ENCODE results near the gene FGF12. TPM values are rescaled to one million over a fixed set of nuclear protein-coding genes. Genes with fewer than 3 reads are reported as not detected.

FGF12 gene
- total RNA-seq, 4 donors from 2014 or later, result 0.94 to 15.9 (median 15.1) TPM

DNA sequence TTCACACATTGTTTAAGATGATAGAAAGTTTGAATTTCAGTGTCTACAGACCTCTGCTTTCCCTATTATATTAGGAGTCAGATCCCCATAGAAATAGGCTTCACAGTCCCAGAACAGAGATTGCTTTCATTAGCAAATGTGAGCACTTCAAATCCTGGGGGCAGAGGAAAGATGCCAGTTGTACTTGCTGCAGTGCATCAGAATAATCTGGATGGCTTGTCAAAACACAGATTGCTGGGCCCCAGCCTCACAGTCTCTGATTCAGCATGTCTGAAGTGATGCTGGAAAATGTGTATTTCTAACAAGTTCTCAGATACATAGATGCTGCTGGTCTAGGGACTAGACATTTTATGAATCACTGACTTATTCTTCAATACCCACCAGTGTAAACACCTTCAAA lies 375.2 kb downstream of the FGF12 start:
- Histone ChIP-seq H3K27ac (peak overlapping the region in 1 of 4 donors; percentile 62), H3K4me1 (peaks cover 0 to 21% (median 5%) of the 10 kb centered on the region in 3 donors), H3K27me3 (no peaks in the 10 kb centered on the region), H3K4me3 (no peak overlapping the region), H3K9me3 (no peaks in the 10 kb centered on the region), H3K36me3 (no peaks in the 10 kb centered on the region)
- TF ChIP-seq POLR2AphosphoS5 (IDR thresholded peaks at IDR 0.05), result no peak
- TF ChIP-seq POLR2A (IDR thresholded peaks at IDR 0.05), result no peak
- TF ChIP-seq EP300 (IDR thresholded peaks at IDR 0.05), result no peak
- no peak for TF ChIP-seq CTCF (IDR thresholded peaks at IDR 0.05)
- ATAC-seq, result no peak

GRCh38 chr3:192351441-192351840 lies 375.9 kb downstream of the FGF12 start:
- Histone ChIP-seq H3K27me3 (no peaks in the 10 kb centered on the region), H3K36me3 (no peaks in the 10 kb centered on the region), H3K4me1 (peaks cover 0 to 21% (median 5%) of the 10 kb centered on the region in 3 donors), H3K27ac (peak overlapping the region; percentile 17 to 62 (median 44)), H3K9me3 (no peaks in the 10 kb centered on the region), H3K4me3 (peak overlapping the region in 1 of 2 donors; percentile 18)
- peak; percentile 28 for ATAC-seq
- 40 to 59% methylated on average over 3 of the region's 3 CpGs for WGBS, 2 donors (ENCODE audit: low coverage in 1 of 2)
- TF ChIP-seq CTCF (IDR thresholded peaks at IDR 0.05), result no peak
- TF ChIP-seq POLR2A (IDR thresholded peaks at IDR 0.05), result no peak

DNA sequence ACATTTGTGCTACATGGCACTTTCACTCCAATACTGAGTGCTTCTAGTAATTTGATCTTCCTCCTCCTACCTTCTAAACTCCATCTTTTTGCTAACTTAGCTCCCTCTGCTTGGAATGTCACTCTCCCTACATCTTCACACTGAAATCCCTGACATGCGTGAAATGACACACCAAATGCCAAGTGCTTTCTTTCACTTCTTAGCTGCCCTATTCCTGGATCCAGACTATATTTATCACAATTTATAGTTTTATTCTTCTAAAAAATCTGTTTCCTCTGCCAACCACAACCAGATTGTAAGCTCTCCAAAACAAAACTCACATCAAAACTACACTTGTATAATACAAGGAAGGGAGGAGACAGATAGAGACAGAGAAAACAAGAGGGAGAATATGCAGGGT lies 387.3 kb downstream of the FGF12 start:
- Histone ChIP-seq H3K36me3 (no peaks in the 10 kb centered on the region), H3K4me3 (no peak overlapping the region), H3K4me1 (no peaks in the 10 kb centered on the region), H3K27me3 (no peaks in the 10 kb centered on the region), H3K27ac (no peak overlapping the region), H3K9me3 (no peaks in the 10 kb centered on the region)
- ATAC-seq, result no peak
- no peak for TF ChIP-seq CTCF (IDR thresholded peaks at IDR 0.05)
- no peak for TF ChIP-seq POLR2AphosphoS5 (IDR thresholded peaks at IDR 0.05)
- WGBS, 2 donors (ENCODE audit: low coverage in 1 of 2), result 50 to 80% methylated on average over 1 of the region's 1 CpG

GRCh38 chr3:192339214-192339613 lies 388.1 kb downstream of the FGF12 start:
- H3K9me3 ChIP-seq, result no peaks in the 10 kb centered on the region
- H3K4me3 ChIP-seq, result no peak overlapping the region
- 64 to 100% methylated on average over 1 to 2 of the region's 2 CpGs for WGBS, 2 donors (ENCODE audit: low coverage in 1 of 2)
- TF ChIP-seq POLR2A (IDR thresholded peaks at IDR 0.05), result no peak
- no peak for TF ChIP-seq EP300 (IDR thresholded peaks at IDR 0.05)
- TF ChIP-seq POLR2AphosphoS5 (IDR thresholded peaks at IDR 0.05), result no peak
- no peak for TF ChIP-seq CTCF (IDR thresholded peaks at IDR 0.05)
- no peaks in the 10 kb centered on the region for H3K27me3 ChIP-seq
- no peak for ATAC-seq
- no peak overlapping the region for H3K27ac ChIP-seq
- H3K36me3 ChIP-seq, result no peaks in the 10 kb centered on the region
- no peaks in the 10 kb centered on the region for H3K4me1 ChIP-seq

GRCh38 chr3:192336286-192336685 lies 391.1 kb downstream of the FGF12 start:
- ATAC-seq, result no peak
- Histone ChIP-seq H3K27ac (no peak overlapping the region), H3K4me1 (no peaks in the 10 kb centered on the region), H3K9me3 (no peaks in the 10 kb centered on the region), H3K4me3 (no peak overlapping the region), H3K36me3 (no peaks in the 10 kb centered on the region), H3K27me3 (no peaks in the 10 kb centered on the region)
- TF ChIP-seq CTCF (IDR thresholded peaks at IDR 0.05), result no peak
- TF ChIP-seq POLR2AphosphoS5 (IDR thresholded peaks at IDR 0.05), result no peak
- TF ChIP-seq POLR2A (IDR thresholded peaks at IDR 0.05), result no peak
- TF ChIP-seq EP300 (IDR thresholded peaks at IDR 0.05), result no peak
- WGBS, 2 donors (ENCODE audit: low coverage in 1 of 2), result 64 to 88% methylated on average over 5 of the region's 5 CpGs
